Bronchial epithelial cell (primary cell): ENCODE measurements around the gene CIZ1. TPM values are rescaled to one million over a fixed set of nuclear protein-coding genes. Genes with fewer than 3 reads are reported as not detected.

Source experiments
- DNase-seq: peaks from one replicate; pipeline ENCODE4 v3.0.0-alpha.2; 2010; ENCODE audit warnings: low read depth
- FAIRE-seq: peaks from 2 replicates; lab custom pipeline; 2011; peaks lifted over from hg19 to GRCh38; lab: Jason Lieb, UNC
- H3K27me3 ChIP-seq: 2 replicates; pipeline ENCODE4 v1.5.1; 2011; ENCODE audit warnings: low read length; ENCODE audit not compliant: control insufficient read depth, insufficient read depth
- H3K36me3 ChIP-seq: 2 replicates; pipeline ENCODE4 v1.5.1; 2011; ENCODE audit warnings: low read length; ENCODE audit not compliant: control insufficient read depth, insufficient read depth
- H3K4me3 ChIP-seq: 2 replicates; pipeline ENCODE4 v1.5.1; 2011; ENCODE audit warnings: mild to moderate bottlenecking, low read depth, low read length, control low read depth
- CTCF ChIP-seq: IDR thresholded peaks from 2 replicates; pipeline ENCODE4 v1.5.1; 2011; ENCODE audit warnings: mild to moderate bottlenecking, moderate library complexity, low read length, control low read depth, inconsistent platforms; ENCODE audit not compliant: insufficient read depth, severe bottlenecking
- total RNA-seq: library from RNA; depleted of rRNA; stranded (reverse); fragments of >200 nt; gene quantifications from 2 replicates; pipeline ENCODE4 v1.2.1, GENCODE V29; 2014

The CIZ1 gene
- total RNA-seq, 1 donor from 2014 or later = 15.0 TPM

DNA sequence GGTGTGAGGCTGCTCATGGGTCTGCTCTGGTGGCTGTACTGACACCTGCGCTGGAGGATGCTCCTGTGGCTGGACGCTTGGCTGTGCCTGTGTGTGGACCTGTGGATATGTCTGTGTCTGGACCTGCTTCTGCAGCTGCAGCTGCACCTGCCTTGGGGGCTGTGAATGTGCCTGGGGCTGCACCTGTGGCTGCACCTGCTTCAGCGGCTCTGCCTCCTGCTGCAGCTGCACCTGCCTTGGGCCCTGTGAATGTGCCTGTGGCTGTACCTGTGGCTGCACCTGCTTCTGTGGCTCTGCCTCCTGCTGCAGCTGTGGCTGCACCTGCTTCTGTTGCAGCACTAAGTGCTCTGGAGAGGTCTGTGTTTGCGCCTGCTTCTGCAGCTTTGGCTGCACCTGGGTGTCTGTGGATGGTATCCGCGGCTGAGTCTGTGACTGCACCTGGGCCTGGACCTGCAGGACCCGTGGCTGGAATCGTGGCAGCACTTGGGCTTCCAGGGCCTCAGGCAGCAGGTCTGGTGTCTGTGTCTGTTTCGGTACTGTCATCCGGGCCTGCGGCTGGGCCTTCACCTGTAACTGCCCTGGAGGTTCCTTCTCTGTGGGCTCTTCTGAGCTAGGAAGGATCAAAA, 12.5 kb downstream of the CIZ1 start:
- H3K27me3 ChIP-seq = no peaks in the 10 kb centered on the region
- H3K36me3 ChIP-seq = peaks cover 36% of the 10 kb centered on the region
- no peak overlapping the region for H3K4me3 ChIP-seq
- no peak for TF ChIP-seq CTCF
- no peak for FAIRE-seq
- no peak for DNase-seq

- no peak overlapping the region for H3K4me3 ChIP-seq
- TF ChIP-seq CTCF = no peak
- FAIRE-seq (no peak), DNase-seq (no peak)
- peaks cover 32% of the 10 kb centered on the region for H3K36me3 ChIP-seq
- no peaks in the 10 kb centered on the region for H3K27me3 ChIP-seq
Measured at GRCh38 chr9:128175726-128176125, 15.6 kb downstream of the CIZ1 start.

- Histone ChIP-seq H3K36me3 (peaks cover 28% of the 10 kb centered on the region), H3K27me3 (no peaks in the 10 kb centered on the region), H3K4me3 (no peak overlapping the region)
- DNase-seq (no peak), FAIRE-seq (no peak)
- no peak for TF ChIP-seq CTCF
Measured at GRCh38 chr9:128175102-128175563, 16.2 kb downstream of the CIZ1 start.

GRCh38 chr9:128174062-128174461, 17.3 kb downstream of the CIZ1 start:
- H3K36me3 ChIP-seq = peaks cover 32% of the 10 kb centered on the region
- no peak for DNase-seq
- H3K27me3 ChIP-seq = no peaks in the 10 kb centered on the region
- no peak for TF ChIP-seq CTCF
- H3K4me3 ChIP-seq = no peak overlapping the region
- no peak for FAIRE-seq

DNA sequence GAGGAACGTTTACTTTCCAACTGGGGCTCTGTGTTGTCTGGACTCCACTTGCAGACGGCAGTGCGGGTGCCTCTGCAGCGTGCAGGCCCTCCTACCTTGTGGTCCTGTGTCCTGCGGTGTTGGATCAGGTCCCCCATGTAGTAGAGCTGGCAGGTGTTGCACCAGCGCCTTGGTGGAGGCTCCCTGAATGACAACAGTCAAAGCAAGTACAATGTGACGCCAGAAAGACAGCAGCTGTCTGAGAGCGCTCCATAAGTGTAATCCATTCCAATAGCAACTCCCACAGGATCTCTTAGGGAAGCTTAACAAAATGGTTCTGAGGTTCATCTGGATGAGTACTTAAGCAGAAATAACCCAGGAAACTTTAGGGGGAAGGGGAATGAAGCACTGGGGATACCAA, 21.4 kb downstream of the CIZ1 start:
- Histone ChIP-seq H3K27me3 (no peaks in the 10 kb centered on the region), H3K4me3 (no peak overlapping the region), H3K36me3 (peaks cover 30% of the 10 kb centered on the region)
- DNase-seq (no peak), FAIRE-seq (no peak)
- TF ChIP-seq CTCF = no peak

DNA sequence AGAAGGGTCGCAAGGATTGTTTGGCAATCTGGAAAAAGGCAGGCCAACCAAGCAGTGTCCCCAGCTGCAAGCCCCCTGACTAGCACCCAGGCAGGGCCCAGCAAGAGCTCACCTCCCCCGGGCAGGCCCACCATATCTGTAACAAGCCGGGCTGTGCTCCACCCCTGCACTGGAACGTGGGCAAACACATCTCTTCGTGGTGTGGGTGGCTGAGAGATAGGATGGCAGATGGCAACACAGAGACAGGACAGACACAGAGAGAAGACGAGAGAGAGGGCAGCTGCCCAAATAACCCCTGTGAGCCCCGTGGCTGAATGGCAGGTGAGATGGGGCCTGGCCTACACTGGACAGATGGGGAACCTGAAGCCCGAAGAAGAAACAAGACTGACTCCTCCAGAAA, 21.9 kb downstream of the CIZ1 start:
- DNase-seq (no peak), FAIRE-seq (no peak)
- Histone ChIP-seq H3K27me3 (no peaks in the 10 kb centered on the region), H3K36me3 (peaks cover 30% of the 10 kb centered on the region), H3K4me3 (no peak overlapping the region)
- no peak for TF ChIP-seq CTCF
